Glutamatergic neuron (in vitro differentiated cells): ENCODE results near the gene DPY30. TPM values are rescaled to one million over a fixed set of nuclear protein-coding genes. Genes with fewer than 3 reads are reported as not detected.

Experiments
- DNase-seq: peaks from one replicate; pipeline ENCODE4 v3.0.0; 2022
- H3K27ac Mint-ChIP-seq: one replicate; pipeline ENCODE4 v1.8.0; 2020; ENCODE audit warnings: mild to moderate bottlenecking, mixed read lengths, inconsistent platforms; ENCODE audit not compliant: unreplicated experiment
- H3K27me3 Mint-ChIP-seq: one replicate; pipeline ENCODE4 v1.8.0; 2020; ENCODE audit warnings: mild to moderate bottlenecking, moderate library complexity, mixed read lengths, inconsistent platforms; ENCODE audit not compliant: unreplicated experiment
- H3K36me3 Mint-ChIP-seq: one replicate; pipeline ENCODE4 v1.8.0; 2020; ENCODE audit warnings: mild to moderate bottlenecking, mixed read lengths, inconsistent platforms; ENCODE audit not compliant: unreplicated experiment
- H3K4me1 Mint-ChIP-seq: one replicate; pipeline ENCODE4 v1.8.0; 2020; ENCODE audit warnings: mild to moderate bottlenecking, low read depth, mixed read lengths, inconsistent platforms; ENCODE audit not compliant: unreplicated experiment
- H3K4me3 Mint-ChIP-seq: one replicate; pipeline ENCODE4 v1.8.0; 2020; ENCODE audit warnings: mild to moderate bottlenecking, mixed read lengths, inconsistent platforms; ENCODE audit not compliant: unreplicated experiment
- H3K9me3 Mint-ChIP-seq: one replicate; pipeline ENCODE4 v1.8.0; 2020; ENCODE audit warnings: mild to moderate bottlenecking, moderate library complexity, mixed read lengths, inconsistent platforms; ENCODE audit not compliant: unreplicated experiment
- CTCF ChIP-seq: fragments of 200-600 bp; sonication (generic); IDR thresholded peaks from one replicate; pipeline ENCODE4 v1.5.0; 2021; ENCODE audit not compliant: partially characterized antibody, unreplicated experiment
- total RNA-seq: library from RNA; stranded (reverse); fragmentation: NEBNext Ultra II Directional; extraction: Animal tissue kit (Norgen Biotek cat#: 25700); gene quantifications from one replicate; pipeline ENCODE4 v1.2.1, GENCODE V29; 2021; ENCODE audit not compliant: unreplicated experiment

The DPY30 gene
- total RNA-seq, 1 donor from 2014 or later = 67.5 TPM

- Mint-ChIP-seq H3K9me3 (peaks cover 10% of the 10 kb centered on the region), H3K27ac (peak overlapping the region; percentile 94), H3K27me3 (peaks cover 8% of the 10 kb centered on the region), H3K4me3 (peak overlapping the region; percentile 87), H3K4me1 (peaks cover 3% of the 10 kb centered on the region), H3K36me3 (no peaks in the 10 kb centered on the region)
- TF ChIP-seq CTCF = no peak
- no peak for DNase-seq
These were observed 30.6 kb downstream of the DPY30 start for GRCh38 chr2:32008805-32009515.

GRCh38 chr2:32007121-32007391, 32.5 kb downstream of the DPY30 start:
- no peak for DNase-seq
- peaks cover 3% of the 10 kb centered on the region for H3K4me1 Mint-ChIP-seq
- TF ChIP-seq CTCF = no peak
- peaks cover 10% of the 10 kb centered on the region for H3K9me3 Mint-ChIP-seq
- peak overlapping the region; percentile 3 for H3K4me3 Mint-ChIP-seq
- H3K27me3 Mint-ChIP-seq = peaks cover 8% of the 10 kb centered on the region
- H3K36me3 Mint-ChIP-seq = no peaks in the 10 kb centered on the region
- H3K27ac Mint-ChIP-seq = no peak overlapping the region

- TF ChIP-seq CTCF = no peak
- Mint-ChIP-seq H3K4me3 (no peak overlapping the region), H3K4me1 (peaks cover 3% of the 10 kb centered on the region), H3K36me3 (no peaks in the 10 kb centered on the region), H3K27me3 (peaks cover 6% of the 10 kb centered on the region), H3K9me3 (peaks cover 10% of the 10 kb centered on the region), H3K27ac (no peak overlapping the region)
- no peak for DNase-seq
These were observed 34.1 kb downstream of the DPY30 start for GRCh38 chr2:32005371-32005976.

- no peak for TF ChIP-seq CTCF
- Mint-ChIP-seq H3K4me3 (no peak overlapping the region), H3K36me3 (no peaks in the 10 kb centered on the region), H3K9me3 (peaks cover 4% of the 10 kb centered on the region), H3K27me3 (peaks cover 2% of the 10 kb centered on the region), H3K4me1 (peaks cover 1% of the 10 kb centered on the region), H3K27ac (no peak overlapping the region)
- DNase-seq = no peak
These were observed 35.8 kb downstream of the DPY30 start for GRCh38 chr2:32003791-32004190.

- H3K9me3 Mint-ChIP-seq = peaks cover 2% of the 10 kb centered on the region
- no peak for DNase-seq
- no peak overlapping the region for H3K27ac Mint-ChIP-seq
- no peak for TF ChIP-seq CTCF
- no peak overlapping the region for H3K4me3 Mint-ChIP-seq
- H3K4me1 Mint-ChIP-seq = peaks cover 1% of the 10 kb centered on the region
- H3K36me3 Mint-ChIP-seq = no peaks in the 10 kb centered on the region
- peaks cover 2% of the 10 kb centered on the region for H3K27me3 Mint-ChIP-seq
These were observed 37.2 kb downstream of the DPY30 start for GRCh38 chr2:32002406-32002805.
